ENCODE measurements around the gene M1AP.

DNA sequence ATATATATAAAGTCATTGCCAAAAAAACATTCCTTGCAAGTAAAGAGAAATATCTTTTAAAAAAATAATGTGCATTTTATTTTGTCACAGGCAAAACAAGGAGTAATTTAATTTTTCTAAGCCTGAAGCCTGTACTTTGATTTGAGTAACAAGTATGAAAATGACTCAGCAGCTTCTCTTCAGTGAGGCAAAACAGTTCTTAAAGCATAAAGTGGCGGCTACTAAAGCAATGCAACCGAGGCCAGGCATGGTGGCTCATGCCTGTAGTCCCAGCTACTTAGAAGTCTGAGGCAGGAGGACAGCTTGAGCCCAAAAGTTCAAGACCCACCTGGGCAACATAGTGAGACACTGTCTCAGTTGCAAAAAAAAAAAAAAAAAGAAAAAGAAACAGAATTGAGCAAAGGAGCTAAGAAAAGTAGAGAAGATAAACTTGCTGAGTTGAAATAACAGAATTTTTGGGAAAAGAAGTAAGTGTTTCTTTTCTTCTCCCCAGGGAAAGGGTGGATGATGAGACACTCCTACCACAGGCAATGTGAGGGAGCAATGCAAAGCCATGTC is 64.0 kb downstream of the M1AP start:
- TF ChIP-seq, protein P1, sequence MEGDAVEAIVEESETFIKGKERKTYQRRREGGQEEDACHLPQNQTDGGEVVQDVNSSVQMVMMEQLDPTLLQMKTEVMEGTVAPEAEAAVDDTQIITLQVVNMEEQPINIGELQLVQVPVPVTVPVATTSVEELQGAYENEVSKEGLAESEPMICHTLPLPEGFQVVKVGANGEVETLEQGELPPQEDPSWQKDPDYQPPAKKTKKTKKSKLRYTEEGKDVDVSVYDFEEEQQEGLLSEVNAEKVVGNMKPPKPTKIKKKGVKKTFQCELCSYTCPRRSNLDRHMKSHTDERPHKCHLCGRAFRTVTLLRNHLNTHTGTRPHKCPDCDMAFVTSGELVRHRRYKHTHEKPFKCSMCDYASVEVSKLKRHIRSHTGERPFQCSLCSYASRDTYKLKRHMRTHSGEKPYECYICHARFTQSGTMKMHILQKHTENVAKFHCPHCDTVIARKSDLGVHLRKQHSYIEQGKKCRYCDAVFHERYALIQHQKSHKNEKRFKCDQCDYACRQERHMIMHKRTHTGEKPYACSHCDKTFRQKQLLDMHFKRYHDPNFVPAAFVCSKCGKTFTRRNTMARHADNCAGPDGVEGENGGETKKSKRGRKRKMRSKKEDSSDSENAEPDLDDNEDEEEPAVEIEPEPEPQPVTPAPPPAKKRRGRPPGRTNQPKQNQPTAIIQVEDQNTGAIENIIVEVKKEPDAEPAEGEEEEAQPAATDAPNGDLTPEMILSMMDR (IDR thresholded peaks at IDR 0.05; ENCODE audit: borderline replicate concordance, extremely low read depth, low read length, poor library complexity, severe bottlenecking) = no peak
- TF ChIP-seq EZH2 (IDR thresholded peaks at IDR 0.05; ENCODE audit: borderline replicate concordance, low read depth, low read length, severe bottlenecking) = no peak

Measured in DND-41 (cell line).